ENCODE measurements around the gene PTPRK.

PTPRK gene

GRCh38 chr6:128250370-128251070 is 269.9 kb downstream of the PTPRK start:
- H3K27ac ChIP-seq, result no peak overlapping the region
- no peak for DNase-seq
- H3K27me3 ChIP-seq (ENCODE audit: insufficient read depth, low read depth, severe bottlenecking), result no peaks in the 10 kb centered on the region
- H3K36me3 ChIP-seq, result no peaks in the 10 kb centered on the region
- no peak for TF ChIP-seq CTCF (IDR thresholded peaks at IDR 0.05; ENCODE audit: low read depth, low read length)
- H3K9me3 ChIP-seq (ENCODE audit: severe bottlenecking), result no peaks in the 10 kb centered on the region
- no peak overlapping the region for H3K4me3 ChIP-seq (ENCODE audit: low read depth, low read length)

GRCh38 chr6:128249429-128249828 is 271.0 kb downstream of the PTPRK start:
- H3K27me3 ChIP-seq (ENCODE audit: insufficient read depth, low read depth, severe bottlenecking), result no peaks in the 10 kb centered on the region
- no peak overlapping the region for H3K27ac ChIP-seq
- H3K36me3 ChIP-seq, result no peaks in the 10 kb centered on the region
- no peaks in the 10 kb centered on the region for H3K9me3 ChIP-seq (ENCODE audit: severe bottlenecking)
- no peak for DNase-seq
- TF ChIP-seq CTCF (IDR thresholded peaks at IDR 0.05; ENCODE audit: low read depth, low read length), result no peak
- no peak overlapping the region for H3K4me3 ChIP-seq (ENCODE audit: low read depth, low read length)

- DNase-seq, result peak; percentile 71
- Histone ChIP-seq H3K27ac (no peak overlapping the region; the same call in 1 of the 2 replicates), H3K4me3 (ENCODE audit: low read depth, low read length) (no peak overlapping the region), H3K9me3 (ENCODE audit: severe bottlenecking) (no peaks in the 10 kb centered on the region), H3K27me3 (ENCODE audit: insufficient read depth, low read depth, severe bottlenecking) (no peaks in the 10 kb centered on the region), H3K36me3 (no peaks in the 10 kb centered on the region)
- no peak for TF ChIP-seq CTCF (IDR thresholded peaks at IDR 0.05; ENCODE audit: low read depth, low read length)
These were observed 273.7 kb downstream of the PTPRK start for GRCh38 chr6:128246472-128247260.

DNA sequence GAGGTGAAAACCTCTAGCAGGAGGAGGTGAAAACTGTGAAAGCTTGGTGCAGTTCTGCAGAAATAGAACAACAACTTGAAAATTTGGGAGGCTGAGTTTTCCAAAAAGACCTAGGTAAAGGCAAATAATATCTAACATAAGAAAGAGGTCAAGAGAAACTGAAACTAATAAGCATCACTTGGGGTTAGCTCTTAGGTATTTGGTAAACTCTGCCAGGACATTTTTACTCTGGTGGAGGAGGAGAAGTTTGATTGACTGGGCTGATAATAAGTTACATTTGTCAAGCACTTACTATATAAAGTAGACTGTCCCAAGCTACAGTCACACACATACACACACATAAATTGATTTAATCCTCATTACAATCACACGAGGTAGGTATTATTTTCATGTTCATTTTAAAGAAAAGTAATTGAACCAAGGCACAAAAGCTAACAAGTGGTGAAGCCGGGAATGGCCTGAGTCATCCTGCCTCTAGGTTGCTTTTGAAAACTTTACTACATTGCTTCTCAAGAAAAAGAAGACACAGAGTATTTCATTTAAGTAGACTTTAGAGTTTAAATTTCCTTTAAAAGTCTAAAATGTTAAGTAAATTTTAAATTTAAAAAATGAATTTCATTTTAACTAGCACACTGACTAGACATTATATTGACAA is 275.5 kb downstream of the PTPRK start:
- no peak for DNase-seq
- no peak for TF ChIP-seq CTCF (IDR thresholded peaks at IDR 0.05; ENCODE audit: low read depth, low read length)
- H3K27ac ChIP-seq, result no peak overlapping the region
- no peaks in the 10 kb centered on the region for H3K9me3 ChIP-seq (ENCODE audit: severe bottlenecking)
- no peaks in the 10 kb centered on the region for H3K27me3 ChIP-seq (ENCODE audit: insufficient read depth, low read depth, severe bottlenecking)
- H3K4me3 ChIP-seq (ENCODE audit: low read depth, low read length), result no peak overlapping the region
- no peaks in the 10 kb centered on the region for H3K36me3 ChIP-seq

GRCh38 chr6:128242765-128243403 is 277.5 kb downstream of the PTPRK start:
- Histone ChIP-seq H3K4me3 (ENCODE audit: low read depth, low read length) (no peak overlapping the region), H3K36me3 (no peaks in the 10 kb centered on the region), H3K9me3 (ENCODE audit: severe bottlenecking) (no peaks in the 10 kb centered on the region), H3K27ac (no peak overlapping the region), H3K27me3 (ENCODE audit: insufficient read depth, low read depth, severe bottlenecking) (no peaks in the 10 kb centered on the region)
- no peak for DNase-seq
- TF ChIP-seq CTCF (IDR thresholded peaks at IDR 0.05; ENCODE audit: low read depth, low read length), result no peak
